HCT116 (cell line): ENCODE results near the gene CDX1. TPM values are rescaled to one million over a fixed set of nuclear protein-coding genes. Genes with fewer than 3 reads are reported as not detected.

Experiments used
- ATAC-seq: fragments of 200-7000 bp; cut with Tn5 transposase; 2 replicates; pipeline ENCODE4 v1.9.1; 2020; ENCODE audit warnings: mild to moderate bottlenecking, moderate library complexity
- BruUV-seq: library from RNA; stranded (reverse); fragments of 400-500 nt; replicated peaks from 2 replicates; lab custom pipeline; 2021; lab: Mats Ljungman, UMichigan
- CTCF ChIA-PET: fragments of 300-600 bp; sonication (Branson Sonifier 250); formaldehyde crosslinking; loops from one replicate; lab custom pipeline; 2021; ENCODE audit warnings: antibody characterized with exemption; lab: Charles Lee
- POLR2A ChIA-PET: fragments of 300-600, 350-600 bp; sonication (Branson Sonifier 250); formaldehyde crosslinking; loops from one replicate; lab custom pipeline; 2021; ENCODE audit warnings: antibody characterized with exemption; lab: Charles Lee
- RAD21 ChIA-PET, 2 experiments: fragments of 300-600 bp; sonication (Branson Sonifier 250); formaldehyde crosslinking; loops; one replicate each; lab custom pipeline; 2023; ENCODE audit warnings: low total read pairs in 2 of 2; ENCODE audit not compliant: uncharacterized antibody in 2 of 2, unreplicated experiment in 2 of 2, low non-redundant PET in 1 of 2; lab: Charles Lee
- DNase-seq: peaks from one replicate; pipeline ENCODE4 v3.0.0-alpha.2; 2010; ENCODE audit warnings: low read depth, low spot score
- H2AFZ ChIP-seq: fragments of 200-600 bp; shearing (Covaris generic), sonication (generic); 2 replicates; pipeline ENCODE4 v1.6.1; 2017; ENCODE audit warnings: low read depth, mixed run types, mixed read lengths, antibody characterized with exemption, low read length; ENCODE audit not compliant: poor library complexity, severe bottlenecking
- H3K27ac ChIP-seq: 2 replicates; pipeline ENCODE4 v1.5.1; 2012; ENCODE audit warnings: low read depth, low read length
- H3K27me3 ChIP-seq: fragments of 200-600 bp; sonication (generic); 2 replicates; pipeline ENCODE4 v1.6.1; 2016; ENCODE audit warnings: mixed run types, low read length, mixed read lengths; ENCODE audit not compliant: insufficient read depth
- H3K36me3 ChIP-seq, 2 experiments: fragments of 200-500 bp in 1 of 2; fragments of 200-600 bp in 1 of 2; sonication (Bioruptor generic) in 1 of 2; sonication (generic) in 1 of 2; 2 replicates each; pipeline versions ENCODE4 v1.5.1 to v1.6.1; 2014 to 2016; ENCODE audit warnings: low read length in 2 of 2, inconsistent platforms in 1 of 2, mixed read lengths in 1 of 2, mixed run types in 1 of 2; ENCODE audit not compliant: insufficient read depth in 2 of 2, control insufficient read depth in 1 of 2
- H3K4me1 ChIP-seq, 2 experiments: fragments of 200-600 bp in 1 of 2; sonication (generic) in 1 of 2; 2 replicates each; pipeline versions ENCODE4 v1.5.1 to v1.6.1; 2012 to 2017; ENCODE audit warnings: low read length in 2 of 2, inconsistent platforms in 1 of 2, mild to moderate bottlenecking in 1 of 2, mixed read lengths in 1 of 2, mixed run types in 1 of 2, moderate library complexity in 1 of 2; ENCODE audit not compliant: insufficient read depth in 2 of 2, control insufficient read depth in 1 of 2
- H3K4me2 ChIP-seq: fragments of 200-600 bp; sonication (generic); 2 replicates; pipeline ENCODE4 v1.6.1; 2017; ENCODE audit warnings: mixed run types, low read length, mixed read lengths
- H3K4me3 ChIP-seq, 2 experiments: fragments of 200-600 bp in 1 of 2; sonication (generic) in 1 of 2; replicated peaks in 1 of 2; 2 replicates each; pipeline ENCODE4 v1.5.1; 2011 to 2016; ENCODE audit warnings: low read length in 2 of 2, control low read depth in 1 of 2, low read depth in 1 of 2, mild to moderate bottlenecking in 1 of 2, mixed read lengths in 1 of 2, mixed run types in 1 of 2
- H3K79me2 ChIP-seq: fragments of 200-600 bp; sonication (generic); 2 replicates; pipeline ENCODE4 v1.6.1; 2017; ENCODE audit warnings: mild to moderate bottlenecking, mixed run types, low read length, moderate library complexity, mixed read lengths; ENCODE audit not compliant: insufficient read depth
- H3K9ac ChIP-seq: fragments of 200-600 bp; sonication (generic); 2 replicates; pipeline ENCODE4 v1.6.1; 2016; ENCODE audit warnings: low read length, mixed read lengths
- H3K9me2 ChIP-seq: fragments of 200-600 bp; sonication (generic), shearing (Covaris generic); 2 replicates; pipeline ENCODE4 v1.6.1; 2017; ENCODE audit warnings: mixed run types, mild to moderate bottlenecking, moderate library complexity; ENCODE audit not compliant: insufficient read depth
- H3K9me3 ChIP-seq, 2 experiments: fragments of 200-500 bp in 1 of 2; fragments of 200-600 bp in 1 of 2; sonication (Bioruptor generic) in 1 of 2; sonication (generic) in 1 of 2; 2 replicates each; pipeline ENCODE4 v1.6.1; 2014 to 2017; ENCODE audit warnings: low read length in 2 of 2, mixed read lengths in 2 of 2, inconsistent platforms in 1 of 2, low read depth in 1 of 2, mild to moderate bottlenecking in 1 of 2, mixed run types in 1 of 2, moderate library complexity in 1 of 2; ENCODE audit not compliant: control insufficient read depth in 1 of 2, insufficient read depth in 1 of 2
- H4K20me1 ChIP-seq: fragments of 200-600 bp; sonication (generic), shearing (Covaris generic); 2 replicates; pipeline ENCODE4 v1.6.1; 2017; ENCODE audit warnings: mixed run types, mild to moderate bottlenecking, moderate library complexity; ENCODE audit not compliant: insufficient read depth
- CBX3 ChIP-seq: IDR thresholded peaks from 2 replicates; pipeline ENCODE4 v1.6.1; 2012; ENCODE audit warnings: low read depth
- CEBPB ChIP-seq: IDR thresholded peaks from 2 replicates; pipeline ENCODE4 v1.6.1; 2012; ENCODE audit warnings: low read depth
- EZH2phosphoT487 ChIP-seq: fragments of 200-600 bp; IDR thresholded peaks from 2 replicates; pipeline ENCODE4 v1.6.1; 2018; ENCODE audit warnings: antibody characterized with exemption, borderline replicate concordance
- JUND ChIP-seq: IDR thresholded peaks from 2 replicates; pipeline ENCODE4 v1.6.1; 2012
- POLR2A ChIP-seq: IDR thresholded peaks from 2 replicates; pipeline ENCODE4 v1.7.0; 2011; ENCODE audit warnings: borderline replicate concordance; ENCODE audit not compliant: insufficient read depth, insufficient read length; ENCODE audit errors: extremely low read depth
- POLR2AphosphoS5 ChIP-seq: IDR thresholded peaks from 2 replicates; pipeline ENCODE4 v1.6.1; 2011; ENCODE audit warnings: mild to moderate bottlenecking, low read depth, low read length, moderate library complexity
- RAD21 ChIP-seq: IDR thresholded peaks from 2 replicates; pipeline ENCODE4 v1.6.1; 2012; ENCODE audit warnings: low read depth, mild to moderate bottlenecking
- SIN3A ChIP-seq: IDR thresholded peaks from 2 replicates; pipeline ENCODE4 v1.6.1; 2012; ENCODE audit warnings: low read depth
- SP1 ChIP-seq: IDR thresholded peaks from 2 replicates; pipeline ENCODE4 v1.6.1; 2012; ENCODE audit warnings: low read depth
- SRF ChIP-seq: IDR thresholded peaks from 2 replicates; pipeline ENCODE4 v1.6.1; 2012; ENCODE audit warnings: low read depth
- TCF7L2 ChIP-seq: IDR thresholded peaks from 2 replicates; pipeline ENCODE4 v1.7.0; 2011; ENCODE audit warnings: borderline replicate concordance, inconsistent platforms; ENCODE audit not compliant: insufficient read depth, insufficient read length; ENCODE audit errors: extremely low read depth
- ZFX ChIP-seq: fragments of 450-650 bp; IDR thresholded peaks from 2 replicates; pipeline ENCODE4 v1.6.1; 2017
- intact Hi-C: fragments of 100-400 bp; cut with micrococcal nuclease; formaldehyde crosslinking; loops from 2 replicates; pipeline ENCODE4 v1.10.0; 2022
- total RNA-seq: library from RNA; stranded (reverse); gene quantifications from one replicate; pipeline ENCODE4 v1.2.1, GENCODE V29; 2021; ENCODE audit not compliant: unreplicated experiment
- TF ChIP-seq, protein P1 (sequence below), 3 experiments: fragments of 200-600 bp in 1 of 3; sonication (generic) in 1 of 3; IDR thresholded peaks in 2 of 3; conservative IDR thresholded peaks in 1 of 3; 2 replicates each; pipeline ENCODE4 v1.5.1; 2012 to 2017; ENCODE audit warnings: low read depth in 2 of 3, low read length in 2 of 3, antibody characterized with exemption in 1 of 3, borderline replicate concordance in 1 of 3, control low read depth in 1 of 3, mild to moderate bottlenecking in 1 of 3, mixed read lengths in 1 of 3, mixed run types in 1 of 3, moderate library complexity in 1 of 3; ENCODE audit not compliant: insufficient read depth in 1 of 3
- TF ChIP-seq, protein P2 (sequence below): IDR thresholded peaks from 2 replicates; pipeline ENCODE4 v1.6.1; 2012; ENCODE audit warnings: low read depth

Gene CDX1
- total RNA-seq, 1 experiment from 2014 or later, result not detected

DNA sequence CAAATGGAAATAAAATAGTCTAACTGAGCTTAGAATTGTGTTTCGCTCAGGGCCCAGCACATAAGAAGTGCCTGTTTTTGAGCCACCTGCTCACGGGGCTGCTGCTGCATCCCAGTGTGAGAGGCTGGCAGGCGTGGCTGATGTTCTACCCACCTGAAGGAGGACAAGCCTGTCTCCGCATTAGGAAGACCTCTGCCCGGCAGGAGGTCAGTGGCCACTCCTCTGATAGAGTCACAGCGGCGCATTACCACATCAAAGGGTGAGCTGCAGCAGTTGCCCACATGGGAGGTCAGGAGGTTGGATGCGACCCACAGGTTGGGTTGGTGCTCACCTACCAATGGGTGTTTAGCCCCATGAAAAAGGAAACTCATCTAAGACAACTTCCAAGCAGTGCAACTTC, 19.6 kb downstream of the CDX1 start:
- H3K4me1 ChIP-seq, result peaks cover 0 to 7% of the 10 kb centered on the region in 2 experiments; a peak in 1 of 4 replicates
- no peak overlapping the region for H2AFZ ChIP-seq
- no peak for TF ChIP-seq POLR2AphosphoS5
- no peak for TF ChIP-seq CEBPB
- no peak for TF ChIP-seq SIN3A
- TF ChIP-seq TCF7L2, result peak; percentile 35
- no peak for TF ChIP-seq SP1
- TF ChIP-seq JUND, result no peak
- no peaks in the 10 kb centered on the region for H3K9me2 ChIP-seq
- no peak overlapping the region for H3K9ac ChIP-seq
- no peaks in the 10 kb centered on the region for H3K27me3 ChIP-seq
- ATAC-seq (peak; percentile 21; the same call in 1 of the 2 replicates), DNase-seq (no peak)
- ChIA-PET CTCF (interaction anchor here (1.2 kb wide), 1 partner anchor 10 kb away, joined by 4 read pairs; no protein-coding TSS in a partner anchor), POLR2A (no interaction called here), RAD21 (no interaction called here)
- intact Hi-C loops, result no loop called here
- H3K9me3 ChIP-seq, result no peaks in the 10 kb centered on the region
- H3K79me2 ChIP-seq, result no peaks in the 10 kb centered on the region
- no peak overlapping the region for H3K27ac ChIP-seq
- BruUV-seq, result no TSS peak
- no peaks in the 10 kb centered on the region for H4K20me1 ChIP-seq
- no peak overlapping the region for H3K4me3 ChIP-seq
- no peak overlapping the region; the same call in 1 of the 2 replicates for H3K4me2 ChIP-seq
- H3K36me3 ChIP-seq, result no peaks in the 10 kb centered on the region

DNA sequence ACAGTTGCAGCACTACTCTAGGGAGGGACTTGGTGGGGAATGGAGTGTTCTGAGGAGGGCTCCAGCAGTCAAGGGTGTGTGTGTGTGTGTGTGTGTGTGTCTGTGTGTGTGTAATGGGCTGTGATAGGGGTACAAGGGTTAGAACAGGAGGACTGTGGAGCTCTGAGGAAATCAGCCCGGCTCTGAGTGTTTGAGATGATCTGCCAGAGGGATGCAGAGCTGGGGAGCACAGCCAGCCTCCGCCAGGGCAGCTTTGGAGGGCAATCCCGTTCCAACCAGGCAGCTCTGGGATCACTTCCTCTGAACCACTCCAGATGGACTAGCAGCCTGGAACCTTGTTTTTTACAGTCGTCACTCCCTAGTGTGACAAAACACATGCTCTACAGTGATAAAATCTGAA, 20.3 kb downstream of the CDX1 start:
- Histone ChIP-seq H3K79me2 (no peaks in the 10 kb centered on the region), H3K9me3 (no peaks in the 10 kb centered on the region), H3K9me2 (no peaks in the 10 kb centered on the region), H3K27me3 (no peaks in the 10 kb centered on the region), H3K4me1 (peaks cover 0 to 7% of the 10 kb centered on the region in 2 experiments; a peak in 1 of 4 replicates), H3K4me3 (no peak overlapping the region), H3K9ac (no peak overlapping the region), H3K4me2 (no peak overlapping the region), H3K27ac (no peak overlapping the region)
- ChIA-PET RAD21 (no interaction called here), POLR2A (no interaction called here), CTCF (interaction anchor here (1.2 kb wide), 1 partner anchor 11 kb away, joined by 4 read pairs; no protein-coding TSS in a partner anchor)
- ATAC-seq, result no peak
- no TSS peak for BruUV-seq
- intact Hi-C loops, result no loop called here
- no peak for TF ChIP-seq RAD21
- no peak for TF ChIP-seq ZFX
- TF ChIP-seq EZH2phosphoT487, result no peak
- TF ChIP-seq, protein P1, sequence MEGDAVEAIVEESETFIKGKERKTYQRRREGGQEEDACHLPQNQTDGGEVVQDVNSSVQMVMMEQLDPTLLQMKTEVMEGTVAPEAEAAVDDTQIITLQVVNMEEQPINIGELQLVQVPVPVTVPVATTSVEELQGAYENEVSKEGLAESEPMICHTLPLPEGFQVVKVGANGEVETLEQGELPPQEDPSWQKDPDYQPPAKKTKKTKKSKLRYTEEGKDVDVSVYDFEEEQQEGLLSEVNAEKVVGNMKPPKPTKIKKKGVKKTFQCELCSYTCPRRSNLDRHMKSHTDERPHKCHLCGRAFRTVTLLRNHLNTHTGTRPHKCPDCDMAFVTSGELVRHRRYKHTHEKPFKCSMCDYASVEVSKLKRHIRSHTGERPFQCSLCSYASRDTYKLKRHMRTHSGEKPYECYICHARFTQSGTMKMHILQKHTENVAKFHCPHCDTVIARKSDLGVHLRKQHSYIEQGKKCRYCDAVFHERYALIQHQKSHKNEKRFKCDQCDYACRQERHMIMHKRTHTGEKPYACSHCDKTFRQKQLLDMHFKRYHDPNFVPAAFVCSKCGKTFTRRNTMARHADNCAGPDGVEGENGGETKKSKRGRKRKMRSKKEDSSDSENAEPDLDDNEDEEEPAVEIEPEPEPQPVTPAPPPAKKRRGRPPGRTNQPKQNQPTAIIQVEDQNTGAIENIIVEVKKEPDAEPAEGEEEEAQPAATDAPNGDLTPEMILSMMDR (IDR thresholded peaks at IDR 0.05 in 2 of 3, conservative IDR thresholded peaks at IDR 0.05 in 1 of 3; ENCODE audit: borderline replicate concordance in 1 of 3, insufficient read depth in 1 of 3, low read depth in 2 of 3, low read length in 2 of 3), result no peak
- no peak for TF ChIP-seq POLR2A
- TF ChIP-seq CBX3, result no peak
- TF ChIP-seq JUND, result no peak
- TF ChIP-seq SRF, result no peak
- no peak for TF ChIP-seq POLR2AphosphoS5
- TF ChIP-seq, protein P2, sequence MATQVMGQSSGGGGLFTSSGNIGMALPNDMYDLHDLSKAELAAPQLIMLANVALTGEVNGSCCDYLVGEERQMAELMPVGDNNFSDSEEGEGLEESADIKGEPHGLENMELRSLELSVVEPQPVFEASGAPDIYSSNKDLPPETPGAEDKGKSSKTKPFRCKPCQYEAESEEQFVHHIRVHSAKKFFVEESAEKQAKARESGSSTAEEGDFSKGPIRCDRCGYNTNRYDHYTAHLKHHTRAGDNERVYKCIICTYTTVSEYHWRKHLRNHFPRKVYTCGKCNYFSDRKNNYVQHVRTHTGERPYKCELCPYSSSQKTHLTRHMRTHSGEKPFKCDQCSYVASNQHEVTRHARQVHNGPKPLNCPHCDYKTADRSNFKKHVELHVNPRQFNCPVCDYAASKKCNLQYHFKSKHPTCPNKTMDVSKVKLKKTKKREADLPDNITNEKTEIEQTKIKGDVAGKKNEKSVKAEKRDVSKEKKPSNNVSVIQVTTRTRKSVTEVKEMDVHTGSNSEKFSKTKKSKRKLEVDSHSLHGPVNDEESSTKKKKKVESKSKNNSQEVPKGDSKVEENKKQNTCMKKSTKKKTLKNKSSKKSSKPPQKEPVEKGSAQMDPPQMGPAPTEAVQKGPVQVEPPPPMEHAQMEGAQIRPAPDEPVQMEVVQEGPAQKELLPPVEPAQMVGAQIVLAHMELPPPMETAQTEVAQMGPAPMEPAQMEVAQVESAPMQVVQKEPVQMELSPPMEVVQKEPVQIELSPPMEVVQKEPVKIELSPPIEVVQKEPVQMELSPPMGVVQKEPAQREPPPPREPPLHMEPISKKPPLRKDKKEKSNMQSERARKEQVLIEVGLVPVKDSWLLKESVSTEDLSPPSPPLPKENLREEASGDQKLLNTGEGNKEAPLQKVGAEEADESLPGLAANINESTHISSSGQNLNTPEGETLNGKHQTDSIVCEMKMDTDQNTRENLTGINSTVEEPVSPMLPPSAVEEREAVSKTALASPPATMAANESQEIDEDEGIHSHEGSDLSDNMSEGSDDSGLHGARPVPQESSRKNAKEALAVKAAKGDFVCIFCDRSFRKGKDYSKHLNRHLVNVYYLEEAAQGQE, result no peak
- TF ChIP-seq CEBPB, result no peak
- TF ChIP-seq, all 23 proteins: peak for 0
- Histone ChIP-seq H4K20me1 (no peaks in the 10 kb centered on the region), H3K36me3 (no peaks in the 10 kb centered on the region), H2AFZ (no peak overlapping the region)
- no peak for DNase-seq
